ENCODE data around the gene MED22. TPM values are rescaled to one million over a fixed set of nuclear protein-coding genes. Genes with fewer than 3 reads are reported as not detected.
A peak's percentile ranks its signal among the peaks of the same experiment; 100 is the strongest.

MED22 gene
- total RNA-seq, 1 donor from 2014 or later = 36.4 TPM

- Mint-ChIP-seq H3K4me1 (ENCODE audit: low read depth) (peaks cover 30% of the 10 kb centered on the region), H3K36me3 (ENCODE audit: low read depth) (peaks cover 79% of the 10 kb centered on the region), H3K27me3 (ENCODE audit: low read depth) (no peaks in the 10 kb centered on the region), H3K4me3 (ENCODE audit: low read depth) (peak overlapping the region; percentile 98), H3K9me3 (no peaks in the 10 kb centered on the region), H3K27ac (peak overlapping the region; percentile 96)
- DNase-seq (ENCODE audit: low spot score) = peak; percentile 43
- intact Hi-C loops (cut with micrococcal nuclease) = loop anchor here (5.0 kb wide), 1 partner anchor 70 kb away; the partner anchor contains the start of gene REXO4
These were observed 381 bp downstream of the MED22 start for GRCh38 chr9:133347515-133347984.

- no peak for DNase-seq (ENCODE audit: low spot score)
- H3K4me3 Mint-ChIP-seq (ENCODE audit: low read depth) = peak overlapping the region; percentile 97
- H3K9me3 Mint-ChIP-seq = no peaks in the 10 kb centered on the region
- intact Hi-C loops (cut with micrococcal nuclease) = loop anchor here (5.0 kb wide), 1 partner anchor 71 kb away; the partner anchor contains the start of gene REXO4
- peaks cover 28% of the 10 kb centered on the region for H3K4me1 Mint-ChIP-seq (ENCODE audit: low read depth)
- peaks cover 77% of the 10 kb centered on the region for H3K36me3 Mint-ChIP-seq (ENCODE audit: low read depth)
- no peaks in the 10 kb centered on the region for H3K27me3 Mint-ChIP-seq (ENCODE audit: low read depth)
- peak overlapping the region; percentile 87 for H3K27ac Mint-ChIP-seq
These were observed 1.7 kb downstream of the MED22 start for GRCh38 chr9:133346021-133346785.

DNA sequence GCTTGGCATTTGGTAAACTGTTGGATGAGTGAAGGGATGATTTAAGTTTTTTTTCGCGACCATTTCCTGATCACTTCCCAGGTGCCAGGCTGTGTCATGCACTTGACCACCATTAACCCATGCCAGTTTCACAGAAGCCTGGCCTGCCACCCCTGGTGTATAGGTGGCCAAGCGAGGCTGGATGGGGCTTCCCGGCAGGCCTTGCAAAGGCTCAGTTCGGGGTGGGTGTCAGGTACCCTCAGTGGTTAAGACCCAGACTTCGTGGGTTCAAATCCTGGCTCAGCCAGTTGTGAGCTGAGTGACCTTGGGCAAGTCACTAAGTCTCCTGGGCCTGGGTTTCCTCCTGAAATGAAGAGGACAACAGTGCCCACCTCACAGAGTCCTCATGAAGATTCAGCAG, 2.3 kb downstream of the MED22 start:
- Mint-ChIP-seq H3K27ac (no peak overlapping the region), H3K27me3 (ENCODE audit: low read depth) (no peaks in the 10 kb centered on the region), H3K4me3 (ENCODE audit: low read depth) (peak overlapping the region; percentile 39), H3K4me1 (ENCODE audit: low read depth) (peaks cover 30% of the 10 kb centered on the region), H3K9me3 (no peaks in the 10 kb centered on the region), H3K36me3 (ENCODE audit: low read depth) (peaks cover 77% of the 10 kb centered on the region)
- intact Hi-C loops (cut with micrococcal nuclease) = loop anchor here (5.0 kb wide), 1 partner anchor 72 kb away; the partner anchor contains the start of gene REXO4
- DNase-seq (ENCODE audit: low spot score) = no peak

GRCh38 chr9:133344979-133345378, 3.0 kb downstream of the MED22 start:
- peaks cover 31% of the 10 kb centered on the region for H3K4me1 Mint-ChIP-seq (ENCODE audit: low read depth)
- H3K27me3 Mint-ChIP-seq (ENCODE audit: low read depth) = no peaks in the 10 kb centered on the region
- no peak overlapping the region for H3K4me3 Mint-ChIP-seq (ENCODE audit: low read depth)
- no peak for DNase-seq (ENCODE audit: low spot score)
- intact Hi-C loops (cut with micrococcal nuclease) = loop anchor here (5.0 kb wide), 1 partner anchor 72 kb away; the partner anchor contains the start of gene REXO4
- no peaks in the 10 kb centered on the region for H3K9me3 Mint-ChIP-seq
- peaks cover 77% of the 10 kb centered on the region for H3K36me3 Mint-ChIP-seq (ENCODE audit: low read depth)
- no peak overlapping the region for H3K27ac Mint-ChIP-seq

- H3K27ac Mint-ChIP-seq = no peak overlapping the region
- DNase-seq (ENCODE audit: low spot score) = no peak
- H3K4me1 Mint-ChIP-seq (ENCODE audit: low read depth) = peaks cover 23% of the 10 kb centered on the region
- intact Hi-C loops (cut with micrococcal nuclease) = no loop called here
- no peak overlapping the region for H3K4me3 Mint-ChIP-seq (ENCODE audit: low read depth)
- no peaks in the 10 kb centered on the region for H3K27me3 Mint-ChIP-seq (ENCODE audit: low read depth)
- H3K9me3 Mint-ChIP-seq = no peaks in the 10 kb centered on the region
- peaks cover 77% of the 10 kb centered on the region for H3K36me3 Mint-ChIP-seq (ENCODE audit: low read depth)
These were observed 3.9 kb downstream of the MED22 start for GRCh38 chr9:133344071-133344470.

- Mint-ChIP-seq H3K36me3 (ENCODE audit: low read depth) (peaks cover 72% of the 10 kb centered on the region), H3K27me3 (ENCODE audit: low read depth) (no peaks in the 10 kb centered on the region), H3K4me1 (ENCODE audit: low read depth) (peaks cover 17% of the 10 kb centered on the region), H3K4me3 (ENCODE audit: low read depth) (no peak overlapping the region), H3K9me3 (no peaks in the 10 kb centered on the region), H3K27ac (no peak overlapping the region)
- intact Hi-C loops (cut with micrococcal nuclease) = no loop called here
- DNase-seq (ENCODE audit: low spot score) = no peak
These were observed 5.4 kb downstream of the MED22 start for GRCh38 chr9:133342570-133342969.

DNA sequence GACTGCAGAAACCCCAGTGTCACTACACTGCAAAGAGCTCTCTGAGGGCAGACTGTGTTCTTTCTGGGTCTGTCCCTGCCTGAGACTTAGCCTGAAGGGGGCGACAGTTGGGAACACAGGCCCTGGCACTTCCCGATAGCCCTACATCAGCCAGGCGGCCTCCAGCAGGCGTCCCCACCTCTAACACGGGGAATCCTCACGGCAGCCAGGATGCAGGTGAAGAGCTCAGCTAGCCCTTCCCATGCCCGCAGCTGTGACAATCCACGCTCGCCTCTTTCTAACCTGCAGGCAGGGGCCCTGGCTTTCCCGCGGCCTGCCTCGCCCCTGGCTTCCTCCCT, 5.9 kb downstream of the MED22 start:
- no peaks in the 10 kb centered on the region for H3K9me3 Mint-ChIP-seq
- no peak overlapping the region for H3K4me3 Mint-ChIP-seq (ENCODE audit: low read depth)
- peaks cover 70% of the 10 kb centered on the region for H3K36me3 Mint-ChIP-seq (ENCODE audit: low read depth)
- no peak overlapping the region for H3K27ac Mint-ChIP-seq
- DNase-seq (ENCODE audit: low spot score) = no peak
- H3K4me1 Mint-ChIP-seq (ENCODE audit: low read depth) = peaks cover 16% of the 10 kb centered on the region
- intact Hi-C loops (cut with micrococcal nuclease) = no loop called here
- no peaks in the 10 kb centered on the region for H3K27me3 Mint-ChIP-seq (ENCODE audit: low read depth)

DNA sequence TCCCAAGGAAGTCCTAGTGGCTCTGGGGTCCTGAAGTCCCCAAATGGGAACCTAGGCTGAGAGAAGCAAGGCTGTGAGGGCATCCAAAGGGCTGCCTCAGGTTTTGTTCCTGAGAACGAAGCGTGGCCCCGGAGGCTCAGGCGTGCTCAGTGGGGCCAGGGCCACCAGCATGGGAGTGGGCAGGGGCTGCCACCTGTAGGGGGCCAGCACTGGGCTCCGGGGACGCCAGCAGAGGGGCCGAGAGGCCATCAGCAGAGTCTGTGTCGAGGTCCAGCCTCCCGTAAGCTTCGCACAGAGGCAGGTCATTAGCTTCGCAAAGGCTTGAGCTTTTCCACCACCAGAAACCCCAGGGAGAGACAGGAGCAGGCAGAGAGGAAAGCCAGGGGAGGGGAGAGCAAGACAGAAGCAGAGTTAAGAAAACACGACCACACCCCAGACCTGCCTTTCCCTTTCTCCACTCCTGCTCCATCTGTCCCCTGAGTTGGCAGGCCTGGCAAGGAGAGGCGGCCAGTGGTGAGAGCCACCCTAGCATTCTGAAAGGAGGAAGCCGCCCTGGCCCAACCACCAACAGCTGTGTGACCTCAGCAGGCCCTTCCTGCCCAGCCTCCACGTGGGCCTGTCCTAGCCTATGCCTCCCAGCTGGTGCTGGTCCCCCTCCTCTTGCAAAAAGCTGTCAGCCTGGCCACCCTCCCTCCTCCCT, 6.4 kb downstream of the MED22 start:
- intact Hi-C loops (cut with micrococcal nuclease) = no loop called here
- Mint-ChIP-seq H3K9me3 (no peaks in the 10 kb centered on the region), H3K36me3 (ENCODE audit: low read depth) (peaks cover 65% of the 10 kb centered on the region), H3K4me1 (ENCODE audit: low read depth) (peaks cover 11% of the 10 kb centered on the region), H3K27me3 (ENCODE audit: low read depth) (no peaks in the 10 kb centered on the region), H3K4me3 (ENCODE audit: low read depth) (no peak overlapping the region), H3K27ac (no peak overlapping the region)
- no peak for DNase-seq (ENCODE audit: low spot score)

- Mint-ChIP-seq H3K27me3 (ENCODE audit: low read depth) (no peaks in the 10 kb centered on the region), H3K4me1 (ENCODE audit: low read depth) (peaks cover 6% of the 10 kb centered on the region), H3K9me3 (no peaks in the 10 kb centered on the region), H3K27ac (no peak overlapping the region), H3K4me3 (ENCODE audit: low read depth) (no peak overlapping the region), H3K36me3 (ENCODE audit: low read depth) (peaks cover 64% of the 10 kb centered on the region)
- intact Hi-C loops (cut with micrococcal nuclease) = no loop called here
- DNase-seq (ENCODE audit: low spot score) = no peak
These were observed 7.0 kb downstream of the MED22 start for GRCh38 chr9:133340916-133341315.

DNA sequence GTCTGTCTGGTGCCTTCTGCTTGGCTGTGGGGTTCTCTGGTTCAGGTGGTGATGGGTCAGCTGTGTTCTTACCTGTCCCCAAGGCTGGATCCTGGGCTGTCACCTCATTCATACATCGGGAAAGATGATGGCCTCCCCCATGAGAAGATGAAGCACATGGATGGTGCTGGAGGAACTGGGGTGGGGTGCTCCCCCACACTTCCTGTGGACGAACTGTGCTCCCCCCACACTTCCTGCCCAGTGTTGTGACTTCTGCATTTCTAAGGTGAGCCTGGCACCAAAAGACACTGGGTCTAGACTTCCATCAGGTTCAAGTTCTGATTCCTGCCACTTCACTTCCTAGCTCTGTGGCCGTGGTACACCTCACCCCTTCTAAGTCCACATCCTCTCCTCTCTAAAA, 7.7 kb downstream of the MED22 start:
- Mint-ChIP-seq H3K36me3 (ENCODE audit: low read depth) (peaks cover 65% of the 10 kb centered on the region), H3K4me1 (ENCODE audit: low read depth) (peaks cover 6% of the 10 kb centered on the region), H3K27ac (no peak overlapping the region), H3K4me3 (ENCODE audit: low read depth) (no peak overlapping the region), H3K27me3 (ENCODE audit: low read depth) (no peaks in the 10 kb centered on the region), H3K9me3 (no peaks in the 10 kb centered on the region)
- no peak for DNase-seq (ENCODE audit: low spot score)
- intact Hi-C loops (cut with micrococcal nuclease) = no loop called here

DNA sequence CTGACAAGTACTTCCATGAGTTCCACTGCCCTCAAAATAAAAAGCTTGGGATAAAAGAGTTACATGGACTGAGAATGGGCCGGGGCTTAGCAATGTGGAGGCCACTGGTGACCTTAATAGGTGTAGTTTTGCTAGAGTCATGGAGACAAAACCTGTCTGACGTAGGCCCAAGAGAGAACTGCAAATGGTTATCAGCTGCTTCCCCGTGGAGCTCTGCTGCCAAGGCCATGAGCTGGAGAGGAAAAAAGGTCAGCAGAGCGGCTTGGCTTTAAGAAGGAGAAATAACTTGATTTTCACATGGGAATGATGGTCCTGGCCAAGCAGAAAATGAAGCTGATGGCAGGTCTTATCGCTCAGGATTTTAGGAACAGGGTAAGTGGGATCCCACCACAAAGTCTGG, 8.3 kb downstream of the MED22 start:
- Mint-ChIP-seq H3K4me1 (ENCODE audit: low read depth) (peaks cover 9% of the 10 kb centered on the region), H3K27me3 (ENCODE audit: low read depth) (no peaks in the 10 kb centered on the region), H3K36me3 (ENCODE audit: low read depth) (peaks cover 66% of the 10 kb centered on the region), H3K9me3 (no peaks in the 10 kb centered on the region), H3K27ac (no peak overlapping the region), H3K4me3 (ENCODE audit: low read depth) (no peak overlapping the region)
- DNase-seq (ENCODE audit: low spot score) = no peak
- intact Hi-C loops (cut with micrococcal nuclease) = loop anchor here (10.0 kb wide), 1 partner anchor 155 kb away; no protein-coding TSS in a partner anchor

DNA sequence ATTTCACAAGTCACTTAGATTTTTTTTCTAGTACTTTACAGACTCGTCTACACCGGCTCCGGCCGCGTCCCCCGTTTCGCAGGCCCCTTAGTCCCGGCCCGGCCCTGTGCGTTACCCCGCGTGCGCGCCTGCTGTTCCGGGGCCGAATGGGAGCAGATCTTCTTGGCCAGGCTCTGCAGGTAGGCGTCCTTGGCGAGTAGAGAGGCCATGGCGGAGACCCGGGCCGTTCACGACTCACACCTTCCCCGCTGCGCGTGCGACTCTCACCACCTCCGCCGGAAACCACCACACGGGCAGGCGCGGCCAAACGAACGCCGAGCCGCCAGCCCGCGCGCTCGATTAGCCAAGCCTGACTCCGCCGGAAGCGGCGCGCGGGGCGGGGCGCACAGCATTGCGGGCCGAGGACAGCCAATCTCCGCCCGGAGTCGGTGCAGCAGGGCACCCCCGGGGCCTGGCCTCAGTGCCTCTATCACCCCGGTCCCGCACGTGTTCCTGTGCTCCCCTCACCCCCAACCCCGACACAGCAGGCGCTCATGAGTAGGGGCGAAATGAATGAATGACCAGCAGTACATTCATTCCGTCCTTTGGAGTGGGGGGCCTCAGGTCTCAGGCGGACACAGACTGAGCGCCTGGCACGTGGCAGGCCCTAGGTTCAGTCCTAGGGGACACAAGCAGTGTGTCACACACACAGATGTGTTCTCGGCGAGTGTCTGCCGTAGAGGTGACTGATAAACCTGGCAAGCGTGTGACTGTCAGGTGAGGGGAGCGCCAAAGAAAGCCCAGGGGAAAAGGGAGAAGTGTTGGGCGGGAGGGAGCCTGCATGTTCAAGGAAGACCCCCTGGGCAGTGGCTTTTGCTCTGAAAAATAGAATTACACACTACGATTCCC, 11.8 kb downstream of the MED22 start, which contains the start of gene SURF6:
Gene SURF6 (minus strand): TSS at position 265 of the 888 bp plus-strand sequence. CDS start 56 bp downstream, at position 209.
- Mint-ChIP-seq H3K36me3 (ENCODE audit: low read depth) (peaks cover 76% of the 10 kb centered on the region), H3K9me3 (no peaks in the 10 kb centered on the region), H3K4me1 (ENCODE audit: low read depth) (peaks cover 17% of the 10 kb centered on the region), H3K27ac (peak within 1 kb of the TSS; percentile 89), H3K4me3 (ENCODE audit: low read depth) (peak within 1 kb of the TSS; percentile 94), H3K27me3 (ENCODE audit: low read depth) (no peaks in the 10 kb centered on the region)
- intact Hi-C loops (cut with micrococcal nuclease) = loop anchor here (1.0 to 10.0 kb wide), 4 partner anchors 12 to 151 kb away; partner anchors contain the start of genes MED22, RPL7A, SURF1 and SURF2
- peak; percentile 93 for DNase-seq (ENCODE audit: low spot score)
